Measurements from ENCODE around the gene RELN. TPM values are rescaled to one million over a fixed set of nuclear protein-coding genes. Genes with fewer than 3 reads are reported as not detected.
"Not testable (repeated sequence)": the region's sequence is repeated elsewhere in the genome, so short reads cannot be mapped to it uniquely, and the experiment has no call there.

Gene RELN
- total RNA-seq, 1 donor, result under 0.01 TPM

- no peak for DNase-seq (ENCODE audit: low read depth)
- no peak for TF ChIP-seq CTCF (IDR thresholded peaks at IDR 0.05; ENCODE audit: insufficient read depth, low read depth, low read length)
- no peak overlapping the region for H3K4me3 ChIP-seq (ENCODE audit: low read depth, low read length)
These were observed 467.5 kb downstream of the RELN start for GRCh38 chr7:103521937-103522336.

- DNase-seq (ENCODE audit: low read depth), result no peak
- H3K4me3 ChIP-seq (ENCODE audit: low read depth, low read length), result no peak overlapping the region
- no peak for TF ChIP-seq CTCF (IDR thresholded peaks at IDR 0.05; ENCODE audit: insufficient read depth, low read depth, low read length)
These were observed 484.8 kb downstream of the RELN start for GRCh38 chr7:103504505-103505135.

GRCh38 chr7:103501206-103501605 is 488.3 kb downstream of the RELN start:
- no peak for TF ChIP-seq CTCF (IDR thresholded peaks at IDR 0.05; ENCODE audit: insufficient read depth, low read depth, low read length)
- no peak for DNase-seq (ENCODE audit: low read depth)
- H3K4me3 ChIP-seq (ENCODE audit: low read depth, low read length), result no peak overlapping the region

- no peak for DNase-seq (ENCODE audit: low read depth)
- TF ChIP-seq CTCF (IDR thresholded peaks at IDR 0.05; ENCODE audit: insufficient read depth, low read depth, low read length), result no peak
- no peak overlapping the region for H3K4me3 ChIP-seq (ENCODE audit: low read depth, low read length)
These were observed 489.5 kb downstream of the RELN start for GRCh38 chr7:103499976-103500375.

GRCh38 chr7:103487419-103487818 is 502.0 kb downstream of the RELN start:
- TF ChIP-seq CTCF (IDR thresholded peaks at IDR 0.05; ENCODE audit: insufficient read depth, low read depth, low read length), result no peak
- H3K4me3 ChIP-seq (ENCODE audit: low read depth, low read length), result no peak overlapping the region
- DNase-seq (ENCODE audit: low read depth), result no peak

- H3K4me3 ChIP-seq (ENCODE audit: low read depth, low read length); DNase-seq (ENCODE audit: low read depth): not testable (repeated sequence)
These were observed 502.6 kb downstream of the RELN start for GRCh38 chr7:103486873-103487272.

- TF ChIP-seq CTCF (IDR thresholded peaks at IDR 0.05; ENCODE audit: insufficient read depth, low read depth, low read length), result no peak
These were observed 508.7 kb downstream of the RELN start for GRCh38 chr7:103480771-103481170.

More at GRCh38 chr7:103480771-103481170, 508.7 kb downstream of the RELN start:
- H3K4me3 ChIP-seq (ENCODE audit: low read depth, low read length), result no peak overlapping the region
- no peak for DNase-seq (ENCODE audit: low read depth)

Measured in fibroblast of villous mesenchyme (primary cell).